Thoracic aorta (tissue), 2 donors: ENCODE measurements around the gene OGG1. TPM values are rescaled to one million over a fixed set of nuclear protein-coding genes. Genes with fewer than 3 reads are reported as not detected.

Source experiments
- ATAC-seq: fragments of 150-250 bp; one replicate; pipeline ENCODE4 v1.8.0; 2017; ENCODE audit warnings: low read depth; ENCODE audit not compliant: insufficient number of reproducible peaks, low FRiP score
- DNase-seq: peaks from one replicate; pipeline ENCODE4 v3.0.0-alpha.2; 2020; ENCODE audit warnings: low spot score
- H3K27ac ChIP-seq, 2 donors: fragments of 200-600 bp; sonication (generic); 1 replicate in 1 of 2; 2 replicates in 1 of 2; pipeline ENCODE4 v1.5.1; 2016; ENCODE audit warnings: mild to moderate bottlenecking in 2 of 2, moderate library complexity in 2 of 2
- H3K27me3 ChIP-seq: fragments of 200-600 bp; sonication (generic); replicated peaks from 2 replicates; pipeline ENCODE4 v1.6.0; 2016; ENCODE audit warnings: mild to moderate bottlenecking; ENCODE audit not compliant: insufficient read depth
- H3K36me3 ChIP-seq: fragments of 200-600 bp; sonication (generic); one replicate; pipeline ENCODE4 v1.5.1; 2016
- H3K4me1 ChIP-seq, 2 donors: fragments of 200-600 bp; sonication (generic); 1 replicate in 1 of 2; 2 replicates in 1 of 2; pipeline versions ENCODE4 v1.5.1 to v1.6.0; 2016; ENCODE audit warnings: low read depth in 2 of 2, mild to moderate bottlenecking in 1 of 2; ENCODE audit not compliant: control insufficient read depth in 1 of 2
- H3K4me3 ChIP-seq: fragments of 200-600 bp; sonication (generic); 2 replicates; pipeline ENCODE4 v1.5.1; 2016; ENCODE audit warnings: mild to moderate bottlenecking
- H3K9me3 ChIP-seq: fragments of 200-600 bp; sonication (generic); 2 replicates; pipeline ENCODE4 v1.5.1; 2016
- total RNA-seq, 2 donors: library from RNA; depleted of rRNA; stranded (reverse); fragments of >200 nt; gene quantifications; one replicate each; pipeline versions ENCODE4 v1.1.0 to v1.2.3, GENCODE V29; 2016
- TF ChIP-seq, protein P1 (sequence below): fragments of 200-600 bp; sonication (generic); IDR thresholded peaks from one replicate; pipeline ENCODE4 v1.5.1; 2019; ENCODE audit warnings: antibody characterized with exemption

The OGG1 gene
- total RNA-seq, 2 donors from 2014 or later, result 23.0 to 26.3 TPM

DNA sequence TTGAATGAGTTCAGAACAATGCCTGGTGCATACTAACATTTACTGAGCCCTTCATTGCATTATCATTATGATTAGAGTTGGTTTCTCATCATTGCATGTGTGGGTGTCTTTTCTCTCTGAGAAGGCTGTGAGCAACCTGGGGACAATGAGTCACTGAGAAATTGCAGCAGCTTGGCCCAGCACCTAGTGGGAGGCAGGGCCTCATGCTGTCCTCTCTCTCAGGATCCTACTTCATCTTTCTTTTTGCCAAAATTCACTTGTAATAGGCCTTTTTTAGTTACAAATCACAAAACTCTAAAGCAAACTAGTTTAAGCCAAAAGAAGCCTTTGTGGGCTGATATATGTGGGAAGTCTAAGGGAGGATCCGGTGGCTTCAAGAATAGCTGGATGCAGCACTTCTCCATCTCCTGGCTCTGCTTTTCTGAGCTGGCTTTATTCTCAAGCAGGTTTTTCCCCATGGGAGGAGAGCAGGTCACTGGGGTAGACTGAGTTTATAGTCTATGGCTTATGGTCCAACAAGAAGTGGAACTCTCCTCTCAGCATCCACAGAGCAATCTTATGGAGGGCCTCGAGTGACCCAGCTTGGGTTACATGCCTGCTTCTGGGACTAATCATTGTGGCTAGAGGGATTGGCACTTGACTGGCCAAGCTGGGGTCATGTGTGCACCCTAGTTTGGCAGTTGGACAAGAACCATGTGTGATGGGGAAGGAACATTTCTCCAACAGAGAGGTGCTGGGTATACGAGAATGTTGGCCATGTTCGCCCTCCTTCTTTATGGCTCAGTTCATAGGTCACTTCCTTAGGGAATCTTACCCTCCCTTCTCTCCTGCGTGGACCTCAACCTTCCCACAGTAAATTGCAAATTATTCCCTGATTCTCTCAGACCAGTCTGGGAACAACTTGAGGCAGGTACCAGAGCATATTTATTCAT, 28.7 kb downstream of the OGG1 start:
- TF ChIP-seq, protein P1, sequence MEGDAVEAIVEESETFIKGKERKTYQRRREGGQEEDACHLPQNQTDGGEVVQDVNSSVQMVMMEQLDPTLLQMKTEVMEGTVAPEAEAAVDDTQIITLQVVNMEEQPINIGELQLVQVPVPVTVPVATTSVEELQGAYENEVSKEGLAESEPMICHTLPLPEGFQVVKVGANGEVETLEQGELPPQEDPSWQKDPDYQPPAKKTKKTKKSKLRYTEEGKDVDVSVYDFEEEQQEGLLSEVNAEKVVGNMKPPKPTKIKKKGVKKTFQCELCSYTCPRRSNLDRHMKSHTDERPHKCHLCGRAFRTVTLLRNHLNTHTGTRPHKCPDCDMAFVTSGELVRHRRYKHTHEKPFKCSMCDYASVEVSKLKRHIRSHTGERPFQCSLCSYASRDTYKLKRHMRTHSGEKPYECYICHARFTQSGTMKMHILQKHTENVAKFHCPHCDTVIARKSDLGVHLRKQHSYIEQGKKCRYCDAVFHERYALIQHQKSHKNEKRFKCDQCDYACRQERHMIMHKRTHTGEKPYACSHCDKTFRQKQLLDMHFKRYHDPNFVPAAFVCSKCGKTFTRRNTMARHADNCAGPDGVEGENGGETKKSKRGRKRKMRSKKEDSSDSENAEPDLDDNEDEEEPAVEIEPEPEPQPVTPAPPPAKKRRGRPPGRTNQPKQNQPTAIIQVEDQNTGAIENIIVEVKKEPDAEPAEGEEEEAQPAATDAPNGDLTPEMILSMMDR, result no peak
- peaks cover 18% of the 10 kb centered on the region for H3K36me3 ChIP-seq
- ATAC-seq (no peak), DNase-seq (no peak)
- H3K27me3 ChIP-seq, result no peaks in the 10 kb centered on the region
- H3K4me3 ChIP-seq, result no peak overlapping the region
- H3K9me3 ChIP-seq, result no peaks in the 10 kb centered on the region
- peaks cover 6 to 8% of the 10 kb centered on the region in 2 donors for H3K4me1 ChIP-seq
- H3K27ac ChIP-seq, result no peak overlapping the region

DNA sequence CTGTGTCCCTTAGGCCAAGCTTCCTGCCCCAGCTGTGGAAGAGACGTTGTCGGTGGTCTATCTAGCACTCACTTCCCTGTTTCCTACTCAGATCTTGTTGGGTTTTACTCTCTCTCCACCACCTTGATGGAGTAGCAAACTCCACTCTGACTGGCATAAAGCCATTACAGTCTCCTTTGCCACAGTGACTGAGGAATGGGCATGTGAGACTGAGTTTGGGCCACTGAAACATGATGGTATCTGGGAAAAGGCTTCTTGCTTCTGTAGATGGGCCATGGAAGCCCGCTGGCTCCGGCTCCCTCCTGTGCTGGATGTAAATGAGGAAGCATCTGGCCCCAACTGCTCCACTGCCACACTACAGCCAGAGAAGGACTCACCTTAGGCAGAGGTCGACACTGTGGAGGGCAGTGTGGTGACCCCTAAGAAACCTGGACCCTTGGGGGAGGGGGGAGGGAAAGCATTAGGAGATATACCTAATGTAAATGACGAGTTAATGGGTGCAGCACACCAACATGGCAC, 29.4 kb downstream of the OGG1 start:
- H3K36me3 ChIP-seq, result peaks cover 25% of the 10 kb centered on the region
- H3K4me3 ChIP-seq, result no peak overlapping the region
- H3K27ac ChIP-seq, result no peak overlapping the region
- H3K4me1 ChIP-seq, result peaks cover 6 to 8% of the 10 kb centered on the region in 2 donors
- TF ChIP-seq, protein P1, result no peak
- ATAC-seq (no peak), DNase-seq (no peak)
- no peaks in the 10 kb centered on the region for H3K27me3 ChIP-seq
- no peaks in the 10 kb centered on the region for H3K9me3 ChIP-seq

DNA sequence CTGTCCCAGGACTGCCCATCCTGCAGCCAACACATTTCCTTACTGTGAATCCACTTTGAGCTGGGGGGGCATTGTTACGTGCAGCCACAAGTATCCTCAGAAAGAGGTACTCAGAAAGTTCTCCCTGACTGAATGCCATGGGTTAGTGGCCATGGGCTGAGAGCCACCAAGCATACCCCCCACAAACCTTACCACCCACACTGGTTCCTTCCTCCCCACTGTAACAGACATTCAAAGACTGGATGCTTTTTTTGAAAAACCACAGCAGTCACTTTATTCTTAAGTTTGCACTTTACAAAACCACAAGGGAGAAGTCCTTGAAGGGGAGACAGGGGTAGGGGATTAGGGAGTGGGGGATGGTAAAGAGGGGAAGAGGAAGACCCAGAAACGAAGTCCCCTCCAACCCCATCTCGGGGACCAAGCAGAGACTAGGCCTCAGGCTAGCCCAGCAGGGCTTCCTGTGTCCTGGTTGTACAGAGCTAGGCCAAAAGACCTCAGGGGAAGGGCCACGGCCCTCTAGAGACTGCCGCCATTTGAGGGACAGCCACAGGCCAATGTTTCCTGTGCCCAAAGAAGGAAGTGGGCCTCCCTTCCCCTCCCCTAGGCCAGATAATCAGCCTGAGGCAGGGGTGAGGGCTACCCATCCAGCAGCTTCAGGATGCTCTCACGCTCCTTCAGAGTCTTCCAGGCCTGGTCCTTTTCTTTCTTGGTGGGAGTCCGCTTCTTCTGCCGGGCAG, 30.1 kb downstream of the OGG1 start:
- Histone ChIP-seq H3K4me3 (no peak overlapping the region), H3K4me1 (peaks cover 6 to 8% of the 10 kb centered on the region in 2 donors), H3K27ac (peak overlapping the region in 1 of 2 donors; percentile 36), H3K27me3 (no peaks in the 10 kb centered on the region), H3K36me3 (peaks cover 26% of the 10 kb centered on the region), H3K9me3 (no peaks in the 10 kb centered on the region)
- ATAC-seq (no peak), DNase-seq (no peak)
- TF ChIP-seq, protein P1, result no peak

DNA sequence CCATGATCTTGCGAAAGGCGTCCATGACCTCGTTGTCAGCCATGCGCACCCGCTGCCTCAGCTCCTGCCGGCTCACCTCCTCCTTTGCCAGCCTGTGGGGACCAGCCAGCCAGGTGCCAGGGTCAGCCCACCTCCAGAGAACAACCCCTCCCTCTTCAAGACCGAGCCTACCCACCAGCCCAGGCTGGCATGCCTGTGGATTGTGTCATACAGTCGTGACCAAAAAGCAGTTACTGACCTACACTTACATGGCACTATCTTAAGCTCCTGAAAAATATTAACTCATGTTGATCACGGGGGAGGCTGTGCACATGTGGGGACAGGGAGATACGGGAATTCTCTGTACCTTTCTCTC, 30.7 kb downstream of the OGG1 start:
- H3K27ac ChIP-seq, result peak overlapping the region in 1 of 2 donors; percentile 36
- H3K4me1 ChIP-seq, result peaks cover 6 to 8% of the 10 kb centered on the region in 2 donors
- H3K9me3 ChIP-seq, result no peaks in the 10 kb centered on the region
- no peak overlapping the region for H3K4me3 ChIP-seq
- H3K36me3 ChIP-seq, result peaks cover 26% of the 10 kb centered on the region
- ATAC-seq (no peak), DNase-seq (no peak)
- TF ChIP-seq, protein P1, result no peak
- no peaks in the 10 kb centered on the region for H3K27me3 ChIP-seq

DNA sequence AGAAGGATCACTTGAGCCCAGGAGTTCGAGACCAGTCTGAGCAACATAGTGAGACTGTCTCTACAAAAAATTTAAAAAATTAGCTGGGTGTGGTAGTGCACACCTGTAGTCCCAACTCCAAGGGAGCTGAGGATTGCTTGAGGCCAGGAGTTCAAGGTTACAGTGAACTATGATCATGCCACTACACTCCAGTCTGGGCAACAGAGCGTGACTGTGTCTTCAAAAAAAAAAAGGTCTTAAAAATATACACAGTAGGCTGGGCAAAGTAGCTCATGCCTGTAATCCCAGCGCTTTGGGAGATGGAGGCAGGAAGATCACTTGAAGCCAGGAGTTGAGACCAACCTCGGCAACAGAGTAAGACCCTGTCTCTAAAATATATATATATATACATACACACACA, 31.2 kb downstream of the OGG1 start:
- Histone ChIP-seq H3K4me1 (peaks cover 6 to 8% of the 10 kb centered on the region in 2 donors), H3K4me3 (no peak overlapping the region), H3K9me3 (no peaks in the 10 kb centered on the region), H3K27me3 (no peaks in the 10 kb centered on the region), H3K27ac (peak overlapping the region in 1 of 2 donors; percentile 36), H3K36me3 (peaks cover 26% of the 10 kb centered on the region)
- ATAC-seq, result no peak
- TF ChIP-seq, protein P1, result no peak
- DNase-seq, result no peak
